RPMI8226 (cell line): ENCODE data around the gene PPARGC1A.

Experiments used
- DNase-seq: peaks from one replicate; pipeline ENCODE4 v3.0.0-alpha.2; 2015

PPARGC1A gene

GRCh38 chr4:23889814-23890341 is at the start of gene PPARGC1A:
TSS of gene PPARGC1A (minus strand) at chr4:23890047. CDS start at chr4:23889957, 90 bp downstream.
- DNase-seq = peak; percentile 4

GRCh38 chr4:23938796-23939195 is 48.9 kb upstream of the PPARGC1A start:
- DNase-seq = no peak

GRCh38 chr4:23937173-23937572 is 47.3 kb upstream of the PPARGC1A start:
- no peak for DNase-seq

- DNase-seq = no peak
Measured at GRCh38 chr4:23934915-23935314, 45.1 kb upstream of the PPARGC1A start.

- no peak for DNase-seq
Measured at GRCh38 chr4:23934223-23934622, 44.4 kb upstream of the PPARGC1A start.

- DNase-seq = no peak
Measured at GRCh38 chr4:23932901-23933308, 43.1 kb upstream of the PPARGC1A start.

- no peak for DNase-seq
Measured at GRCh38 chr4:23932186-23932585, 42.3 kb upstream of the PPARGC1A start.

GRCh38 chr4:23931489-23931830 is 41.6 kb upstream of the PPARGC1A start:
- DNase-seq = no peak

- no peak for DNase-seq
Measured at GRCh38 chr4:23930750-23931488, 41.1 kb upstream of the PPARGC1A start.

- DNase-seq = no peak
Measured at GRCh38 chr4:23929248-23929647, 39.4 kb upstream of the PPARGC1A start.

- DNase-seq = no peak
Measured at GRCh38 chr4:23924556-23924955, 34.7 kb upstream of the PPARGC1A start.

- DNase-seq = no peak
Measured at GRCh38 chr4:23923840-23924239, 34.0 kb upstream of the PPARGC1A start.

- no peak for DNase-seq
Measured at GRCh38 chr4:23923141-23923540, 33.3 kb upstream of the PPARGC1A start.

- DNase-seq = no peak
Measured at GRCh38 chr4:23922541-23923111, 32.8 kb upstream of the PPARGC1A start.

- DNase-seq = no peak
Measured at GRCh38 chr4:23922013-23922412, 32.2 kb upstream of the PPARGC1A start.

- DNase-seq = no peak
Measured at GRCh38 chr4:23921447-23921845, 31.6 kb upstream of the PPARGC1A start.

GRCh38 chr4:23920716-23921446 is 31.0 kb upstream of the PPARGC1A start:
- no peak for DNase-seq

- DNase-seq = no peak
Measured at GRCh38 chr4:23920296-23920695, 30.4 kb upstream of the PPARGC1A start.

- no peak for DNase-seq
Measured at GRCh38 chr4:23916282-23916681, 26.4 kb upstream of the PPARGC1A start.

GRCh38 chr4:23915459-23916132 is 25.7 kb upstream of the PPARGC1A start:
- DNase-seq = no peak

GRCh38 chr4:23911675-23912455 is 22.0 kb upstream of the PPARGC1A start:
- DNase-seq = no peak

- no peak for DNase-seq
Measured at GRCh38 chr4:23909671-23910070, 19.8 kb upstream of the PPARGC1A start.
